Testis (tissue), 3 donors: ENCODE results near the gene PLXND1. TPM values are rescaled to one million over a fixed set of nuclear protein-coding genes. Genes with fewer than 3 reads are reported as not detected.
"Not testable (repeated sequence)": the region's sequence is repeated elsewhere in the genome, so short reads cannot be mapped to it uniquely, and the experiment has no call there.

Experiments used
- DNase-seq: peaks from one replicate; pipeline ENCODE4 v3.0.0-alpha.2; 2019
- H3K27ac ChIP-seq, 2 donors: fragments of 200-600 bp; sonication (generic); one replicate each; pipeline ENCODE4 v1.5.1; 2019
- H3K27me3 ChIP-seq: fragments of 200-600 bp; sonication (generic); one replicate; pipeline ENCODE4 v1.5.1; 2019
- H3K36me3 ChIP-seq: fragments of 200-600 bp; sonication (generic); one replicate; pipeline ENCODE4 v1.5.1; 2017; ENCODE audit warnings: low read depth; ENCODE audit errors: missing control alignments
- H3K4me1 ChIP-seq: fragments of 200-600 bp; sonication (generic); one replicate; pipeline ENCODE4 v1.5.1; 2019
- H3K4me3 ChIP-seq, 2 donors: fragments of 200-600 bp; sonication (generic); one replicate each; pipeline ENCODE4 v1.5.1; 2017 to 2019
- H3K9me3 ChIP-seq: fragments of 200-600 bp; sonication (generic); one replicate; pipeline ENCODE4 v1.5.1; 2017
- POLR2A ChIP-seq: fragments of 450-650 bp; IDR thresholded peaks from one replicate; pipeline ENCODE4 v1.6.1; 2017; ENCODE audit warnings: antibody characterized with exemption, mild to moderate bottlenecking, moderate library complexity
- WGBS, 2 donors: methylation state at CpG; one replicate each; pipeline ENCODE4 v1.1.5; 2018; 5-methylcytosine and 5-hydroxymethylcytosine counted together
- intact Hi-C: fragments of 100-400 bp; cut with DNase I; formaldehyde crosslinking; loops from one replicate; pipeline ENCODE4 v1.15.1; 2023; ENCODE audit warnings: low total_unique reads
- polyA plus RNA-seq: library from polyadenylated mRNA; stranded (reverse); fragments of 350-450 nt; fragmentation: Illumina TruSeq; extraction: RNeasy Lipid Tissue Mini Kit (QIAGEN cat#74804); gene quantifications from one replicate; pipeline ENCODE4 v1.2.3, GENCODE V29; 2014; ENCODE audit warnings: low read depth, low replicate concordance; ENCODE audit not compliant: insufficient read depth
- total RNA-seq, 2 donors: library from RNA; depleted of rRNA; stranded (reverse); fragments of >200 nt; gene quantifications; one replicate each; pipeline ENCODE4 v1.2.3, GENCODE V29; 2016
- TF ChIP-seq, protein P1 (sequence below), 3 experiments: fragments of 450-650 bp in 2 of 3; fragments of 200-600 bp in 1 of 3; sonication (generic) in 1 of 3; IDR thresholded peaks; one replicate each; pipeline ENCODE4 v1.5.1; 2016 to 2019; ENCODE audit warnings: antibody characterized with exemption in 3 of 3, mild to moderate bottlenecking in 2 of 3, moderate library complexity in 1 of 3

Gene PLXND1
- total and polyA plus RNA-seq, 3 donors from 2014 or later: 50.2 to 87.8 (median 69.2) TPM

DNA sequence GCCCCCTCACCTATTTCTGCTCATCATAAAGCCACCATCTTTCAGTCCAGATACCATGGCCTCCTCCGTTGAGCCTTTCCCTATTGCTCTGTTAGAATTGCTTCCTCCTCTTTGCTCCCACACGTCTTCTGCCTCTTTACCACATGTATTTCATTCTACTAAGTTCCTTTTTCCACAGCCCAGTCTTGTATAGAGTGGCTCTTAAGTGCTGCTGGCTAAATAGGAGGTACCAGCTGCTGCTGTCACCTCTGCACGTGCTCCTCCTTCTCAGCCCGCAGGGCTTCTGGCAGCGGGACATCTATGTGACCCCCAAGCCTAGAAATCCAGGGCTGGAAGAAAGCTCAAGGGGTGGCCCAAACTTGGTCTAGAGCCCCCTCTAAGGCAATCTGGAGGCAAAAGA, 38.8 kb upstream of the PLXND1 start:
- no peak for DNase-seq
- Histone ChIP-seq H3K4me1 (peaks cover 6% of the 10 kb centered on the region), H3K9me3 (no peaks in the 10 kb centered on the region), H3K4me3 (no peak overlapping the region), H3K27me3 (no peaks in the 10 kb centered on the region), H3K36me3 (no peaks in the 10 kb centered on the region), H3K27ac (no peak overlapping the region)
- TF ChIP-seq, protein P1, sequence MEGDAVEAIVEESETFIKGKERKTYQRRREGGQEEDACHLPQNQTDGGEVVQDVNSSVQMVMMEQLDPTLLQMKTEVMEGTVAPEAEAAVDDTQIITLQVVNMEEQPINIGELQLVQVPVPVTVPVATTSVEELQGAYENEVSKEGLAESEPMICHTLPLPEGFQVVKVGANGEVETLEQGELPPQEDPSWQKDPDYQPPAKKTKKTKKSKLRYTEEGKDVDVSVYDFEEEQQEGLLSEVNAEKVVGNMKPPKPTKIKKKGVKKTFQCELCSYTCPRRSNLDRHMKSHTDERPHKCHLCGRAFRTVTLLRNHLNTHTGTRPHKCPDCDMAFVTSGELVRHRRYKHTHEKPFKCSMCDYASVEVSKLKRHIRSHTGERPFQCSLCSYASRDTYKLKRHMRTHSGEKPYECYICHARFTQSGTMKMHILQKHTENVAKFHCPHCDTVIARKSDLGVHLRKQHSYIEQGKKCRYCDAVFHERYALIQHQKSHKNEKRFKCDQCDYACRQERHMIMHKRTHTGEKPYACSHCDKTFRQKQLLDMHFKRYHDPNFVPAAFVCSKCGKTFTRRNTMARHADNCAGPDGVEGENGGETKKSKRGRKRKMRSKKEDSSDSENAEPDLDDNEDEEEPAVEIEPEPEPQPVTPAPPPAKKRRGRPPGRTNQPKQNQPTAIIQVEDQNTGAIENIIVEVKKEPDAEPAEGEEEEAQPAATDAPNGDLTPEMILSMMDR (IDR thresholded peaks at IDR 0.05): no peak
- TF ChIP-seq POLR2A: no peak
- 79% methylated on average over 5 of the region's 5 CpGs for WGBS, 2 donors
- intact Hi-C loops: loop anchor here (5.0 kb wide), 1 partner anchor 287 kb away; no protein-coding TSS in a partner anchor

GRCh38 chr3:129644836-129645235, 38.4 kb upstream of the PLXND1 start:
- no peaks in the 10 kb centered on the region for H3K9me3 ChIP-seq
- WGBS, 2 donors: 97% methylated on average over 3 of the region's 3 CpGs
- intact Hi-C loops: loop anchor here (5.0 kb wide), 1 partner anchor 287 kb away; no protein-coding TSS in a partner anchor

DNA sequence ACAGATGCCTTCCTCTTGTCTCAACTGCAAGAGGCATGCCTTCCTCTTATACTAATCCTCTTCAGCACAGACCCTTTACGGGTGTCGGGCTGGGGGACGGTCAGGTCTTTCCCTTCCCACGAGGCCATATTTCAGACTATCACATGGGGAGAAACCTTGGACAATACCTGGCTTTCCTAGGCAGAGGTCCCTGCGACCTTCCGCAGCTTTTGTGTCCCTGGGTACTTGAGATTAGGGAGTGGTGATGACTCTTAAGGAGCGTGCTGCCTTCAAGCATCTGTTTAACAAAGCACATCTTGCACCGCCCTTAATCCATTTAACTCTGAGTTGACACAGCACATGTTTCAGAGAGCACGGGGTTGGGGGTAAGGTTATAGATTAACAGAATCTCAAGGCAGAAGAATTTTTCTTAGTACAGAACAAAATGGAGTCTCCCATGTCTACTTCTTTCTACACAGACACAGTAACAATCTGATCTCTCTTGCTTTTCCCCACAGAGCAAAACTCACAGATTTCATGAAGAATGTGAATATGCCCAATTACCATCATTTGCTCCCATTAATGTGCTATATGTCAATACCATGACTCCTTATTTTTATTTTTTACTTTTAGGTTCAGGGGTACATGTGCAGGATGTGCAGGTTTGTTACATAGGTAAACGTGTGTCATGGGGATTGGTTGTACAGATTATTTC, 35.2 kb upstream of the PLXND1 start:
- H3K27me3 ChIP-seq, H3K9me3 ChIP-seq, H3K36me3 ChIP-seq, H3K27ac ChIP-seq, H3K4me3 ChIP-seq, DNase-seq, H3K4me1 ChIP-seq, intact Hi-C loops: not testable (repeated sequence)
- WGBS, 2 donors: 62 to 82% methylated on average over 1 to 10 of the region's 10 CpGs

More at GRCh38 chr3:129644836-129645235, 38.4 kb upstream of the PLXND1 start:
- TF ChIP-seq POLR2A: no peak
- TF ChIP-seq, protein P1 (IDR thresholded peaks at IDR 0.05): no peak
- H3K27ac ChIP-seq: no peak overlapping the region
- no peak overlapping the region for H3K4me3 ChIP-seq
- peaks cover 1% of the 10 kb centered on the region for H3K4me1 ChIP-seq
- H3K36me3 ChIP-seq: no peaks in the 10 kb centered on the region
- no peaks in the 10 kb centered on the region for H3K27me3 ChIP-seq
- no peak for DNase-seq

DNA sequence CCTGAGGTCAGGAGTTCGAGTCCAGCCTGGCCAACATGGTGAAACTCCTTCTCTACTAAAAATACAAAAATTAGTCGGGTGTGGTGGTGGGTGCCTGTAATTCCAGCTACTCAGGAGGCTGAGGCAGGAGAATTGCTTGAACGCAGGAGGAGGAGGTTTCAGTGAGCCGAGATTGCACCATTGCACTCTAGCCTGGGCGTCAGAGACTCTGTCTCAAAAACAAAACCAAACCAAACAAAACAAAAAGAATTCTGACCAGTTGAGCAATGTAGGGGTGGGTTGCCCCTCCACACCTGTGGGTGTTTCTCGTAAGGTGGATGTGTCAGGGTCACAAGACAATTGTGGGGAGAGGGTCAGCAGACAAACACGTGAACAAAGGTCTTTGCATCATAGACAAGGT, 34.5 kb upstream of the PLXND1 start:
- intact Hi-C loops, H3K27ac ChIP-seq, H3K4me3 ChIP-seq, H3K27me3 ChIP-seq, DNase-seq, H3K9me3 ChIP-seq, H3K36me3 ChIP-seq, H3K4me1 ChIP-seq: not testable (repeated sequence)
- 84 to 89% methylated on average over 7 of the region's 7 CpGs for WGBS, 2 donors

DNA sequence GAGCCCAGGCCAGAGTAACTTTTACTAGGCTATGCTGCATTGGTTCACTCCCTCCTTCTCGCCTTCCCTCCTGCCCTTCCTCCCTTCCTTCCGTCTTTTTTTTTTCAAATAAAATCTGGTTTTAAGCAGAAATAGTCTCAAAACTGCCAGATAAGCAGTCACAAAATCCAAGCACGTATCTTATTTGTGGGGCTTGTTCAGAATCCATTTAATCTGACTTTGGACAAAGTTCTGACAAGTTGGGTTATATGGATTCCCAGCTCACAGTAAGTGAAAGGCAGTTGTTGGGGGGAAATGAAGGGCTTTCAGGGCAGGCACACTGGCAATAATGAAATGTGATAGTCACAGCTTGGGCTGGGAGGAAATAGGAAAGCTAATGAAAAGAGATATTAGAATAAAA, 32.0 kb upstream of the PLXND1 start:
- WGBS, 2 donors: 65 to 80% methylated on average over 3 of the region's 3 CpGs
- Histone ChIP-seq H3K4me1 (no peaks in the 10 kb centered on the region), H3K36me3 (no peaks in the 10 kb centered on the region), H3K4me3 (no peak overlapping the region), H3K27me3 (no peaks in the 10 kb centered on the region), H3K9me3 (no peaks in the 10 kb centered on the region), H3K27ac (no peak overlapping the region)
- DNase-seq: no peak
- intact Hi-C loops: no loop called here
- TF ChIP-seq, protein P1 (IDR thresholded peaks at IDR 0.05): no peak
- no peak for TF ChIP-seq POLR2A

DNA sequence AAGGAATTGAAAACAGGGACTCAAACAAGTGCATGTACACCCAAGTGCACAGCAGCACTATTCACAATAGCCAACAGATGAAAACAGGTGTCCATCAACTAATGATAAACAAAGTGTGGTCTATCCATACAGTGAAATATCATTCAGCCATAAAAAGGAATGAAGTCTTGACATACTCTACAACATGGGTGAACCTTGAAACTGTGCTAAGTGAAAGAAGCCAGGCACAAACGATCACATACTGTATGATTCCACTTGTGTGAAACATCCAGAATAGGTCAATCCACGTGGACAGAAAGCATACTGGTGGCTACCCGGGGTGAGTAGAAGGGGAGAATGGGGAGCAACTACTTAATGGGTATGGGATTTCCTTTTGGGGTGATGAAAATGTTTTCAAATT, 29.6 kb upstream of the PLXND1 start:
- H3K27me3 ChIP-seq: no peaks in the 10 kb centered on the region
- TF ChIP-seq, protein P1 (IDR thresholded peaks at IDR 0.05): no peak
- TF ChIP-seq POLR2A: no peak
- no peaks in the 10 kb centered on the region for H3K36me3 ChIP-seq
- H3K4me3 ChIP-seq: no peak overlapping the region
- no peak for DNase-seq
- no peaks in the 10 kb centered on the region for H3K4me1 ChIP-seq
- no peaks in the 10 kb centered on the region for H3K9me3 ChIP-seq
- H3K27ac ChIP-seq: no peak overlapping the region
- intact Hi-C loops: no loop called here
- 90 to 93% methylated on average over 3 of the region's 3 CpGs for WGBS, 2 donors
